Activated naive CD4-positive, alpha-beta T cell treated with anti-CD3 and anti-CD28 coated beads for 36 hours (primary cell): ENCODE results near the gene SAXO1. TPM values are rescaled to one million over a fixed set of nuclear protein-coding genes. Genes with fewer than 3 reads are reported as not detected.

Experiments used
- total RNA-seq, 2 experiments: library from RNA; stranded (reverse); gene quantifications; one replicate each; pipeline ENCODE4 v1.2.3, GENCODE V29; 2021

Gene SAXO1
- total RNA-seq, 2 experiments from 2014 or later, result not detected

Other genes with a start within 250 kb of the SAXO1 start
- gene RRAGA, start 16.2 kb upstream of the SAXO1 start, total RNA-seq, result 10 to 100 TPM; 21.6 to 22.3 TPM
- gene HAUS6, start 69.7 kb upstream of the SAXO1 start, total RNA-seq, result 10 to 100 TPM; 23.6 to 24.1 TPM
- gene PLIN2, start 94.3 kb upstream of the SAXO1 start, total RNA-seq, result 10 to 100 TPM; 31.3 to 34.8 TPM
- 1 to 10 TPM; 8.7 to 9.0 TPM for gene DENND4C, start 197.5 kb upstream of the SAXO1 start, total RNA-seq